ENCODE measurements around the gene LRP1B. TPM values are rescaled to one million over a fixed set of nuclear protein-coding genes. Genes with fewer than 3 reads are reported as not detected.

LRP1B gene
- total and polyA plus RNA-seq, 2 donors (not counting 1 experiment from before 2014, with no cell fraction given), result not detected

GRCh38 chr2:141118836-141119235 is 1012.0 kb downstream of the LRP1B start:
- no peak overlapping the region for H3K9ac ChIP-seq (ENCODE audit: low read length)
- no peak overlapping the region for H3K4me2 ChIP-seq (replicated peaks; ENCODE audit: low read depth, low read length, poor library complexity, severe bottlenecking)
- WGBS (ENCODE audit: insufficient coverage), result no CpG with 5 or more reads among the region's 4 CpGs
- no peaks in the 10 kb centered on the region for H3K4me1 Mint-ChIP-seq
- POLR2A ChIA-PET, result no interaction called here
- TF ChIP-seq, protein P1, sequence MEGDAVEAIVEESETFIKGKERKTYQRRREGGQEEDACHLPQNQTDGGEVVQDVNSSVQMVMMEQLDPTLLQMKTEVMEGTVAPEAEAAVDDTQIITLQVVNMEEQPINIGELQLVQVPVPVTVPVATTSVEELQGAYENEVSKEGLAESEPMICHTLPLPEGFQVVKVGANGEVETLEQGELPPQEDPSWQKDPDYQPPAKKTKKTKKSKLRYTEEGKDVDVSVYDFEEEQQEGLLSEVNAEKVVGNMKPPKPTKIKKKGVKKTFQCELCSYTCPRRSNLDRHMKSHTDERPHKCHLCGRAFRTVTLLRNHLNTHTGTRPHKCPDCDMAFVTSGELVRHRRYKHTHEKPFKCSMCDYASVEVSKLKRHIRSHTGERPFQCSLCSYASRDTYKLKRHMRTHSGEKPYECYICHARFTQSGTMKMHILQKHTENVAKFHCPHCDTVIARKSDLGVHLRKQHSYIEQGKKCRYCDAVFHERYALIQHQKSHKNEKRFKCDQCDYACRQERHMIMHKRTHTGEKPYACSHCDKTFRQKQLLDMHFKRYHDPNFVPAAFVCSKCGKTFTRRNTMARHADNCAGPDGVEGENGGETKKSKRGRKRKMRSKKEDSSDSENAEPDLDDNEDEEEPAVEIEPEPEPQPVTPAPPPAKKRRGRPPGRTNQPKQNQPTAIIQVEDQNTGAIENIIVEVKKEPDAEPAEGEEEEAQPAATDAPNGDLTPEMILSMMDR (IDR thresholded peaks at IDR 0.05), result no peak
- TF ChIP-seq EZH2 (IDR thresholded peaks at IDR 0.05; ENCODE audit: borderline replicate concordance, insufficient read depth, low read depth, low read length, poor library complexity, severe bottlenecking), result no peak
- H3K9me3 ChIP-seq (ENCODE audit: control extremely low read depth in 1 of 3, control insufficient read depth in 2 of 3, insufficient read depth in 1 of 3, low read length in 2 of 3), result no peaks in the 10 kb centered on the region
- intact Hi-C loops (cut with micrococcal nuclease), result no loop called here
- H3K4me3 ChIP-seq (ENCODE audit: control extremely low read depth in 1 of 5, extremely low read depth in 1 of 5, insufficient read depth in 1 of 5, low read depth in 2 of 5, low read length in 4 of 5), result no peak overlapping the region
- CTCF ChIA-PET, result no interaction called here
- H3K36me3 ChIP-seq (replicated peaks in 1 of 2; ENCODE audit: control extremely low read depth in 1 of 2, control insufficient read depth in 1 of 2, extremely low read depth in 1 of 2, insufficient read depth in 2 of 2, low read length in 1 of 2), result no peaks in the 10 kb centered on the region
- H3K27me3 Mint-ChIP-seq, result no peaks in the 10 kb centered on the region
- H3K79me2 ChIP-seq (ENCODE audit: control insufficient read depth, insufficient read depth, low read length), result no peaks in the 10 kb centered on the region
- H3K4me1 ChIP-seq (ENCODE audit: control insufficient read depth in 2 of 2, insufficient read depth in 2 of 2, low read length in 2 of 2), result no peaks in the 10 kb centered on the region
- H3K9me3 Mint-ChIP-seq (ENCODE audit: insufficient read depth), result no peaks in the 10 kb centered on the region
- H3K27ac Mint-ChIP-seq, result no peak overlapping the region
- no peak overlapping the region for H2AFZ ChIP-seq (ENCODE audit: insufficient read depth, low read depth, low read length, poor library complexity, severe bottlenecking)
- H3K27ac ChIP-seq (ENCODE audit: low read length in 2 of 2), result no peak overlapping the region
- no peak for DNase-seq
- no peaks in the 10 kb centered on the region for H4K20me1 ChIP-seq (ENCODE audit: control insufficient read depth, insufficient read depth, low read length, poor library complexity, severe bottlenecking)
- no peaks in the 10 kb centered on the region for H3K27me3 ChIP-seq (replicated peaks in 1 of 4; ENCODE audit: control extremely low read depth in 1 of 4, control insufficient read depth in 3 of 4, insufficient read depth in 4 of 4, low read length in 3 of 4)
- no peak for ATAC-seq (ENCODE audit: low read depth)
- no peak overlapping the region for H3K4me3 Mint-ChIP-seq

GRCh38 chr2:141113301-141113700 is 1017.5 kb downstream of the LRP1B start:
- Histone ChIP-seq H3K9me3 (ENCODE audit: control extremely low read depth in 1 of 3, control insufficient read depth in 2 of 3, insufficient read depth in 1 of 3, low read length in 2 of 3) (peaks cover 0 to 3% (median 0%) of the 10 kb centered on the region in 3 donors), H3K4me1 (ENCODE audit: control insufficient read depth in 2 of 2, insufficient read depth in 2 of 2, low read length in 2 of 2) (no peaks in the 10 kb centered on the region), H3K79me2 (ENCODE audit: control insufficient read depth, insufficient read depth, low read length) (no peaks in the 10 kb centered on the region), H3K4me2 (replicated peaks; ENCODE audit: low read depth, low read length, poor library complexity, severe bottlenecking) (no peak overlapping the region), H3K27me3 (replicated peaks in 1 of 4; ENCODE audit: control extremely low read depth in 1 of 4, control insufficient read depth in 3 of 4, insufficient read depth in 4 of 4, low read length in 3 of 4) (no peaks in the 10 kb centered on the region), H3K27ac (ENCODE audit: low read length in 2 of 2) (no peak overlapping the region), H3K9ac (ENCODE audit: low read length) (no peak overlapping the region), H2AFZ (ENCODE audit: insufficient read depth, low read depth, low read length, poor library complexity, severe bottlenecking) (no peak overlapping the region), H3K36me3 (replicated peaks in 1 of 2; ENCODE audit: control extremely low read depth in 1 of 2, control insufficient read depth in 1 of 2, extremely low read depth in 1 of 2, insufficient read depth in 2 of 2, low read length in 1 of 2) (no peaks in the 10 kb centered on the region), H3K4me3 (ENCODE audit: control extremely low read depth in 1 of 5, extremely low read depth in 1 of 5, insufficient read depth in 1 of 5, low read depth in 2 of 5, low read length in 4 of 5) (no peak overlapping the region), H4K20me1 (ENCODE audit: control insufficient read depth, insufficient read depth, low read length, poor library complexity, severe bottlenecking) (no peaks in the 10 kb centered on the region)
- Mint-ChIP-seq H3K27ac (no peak overlapping the region), H3K4me3 (no peak overlapping the region), H3K4me1 (no peaks in the 10 kb centered on the region), H3K27me3 (no peaks in the 10 kb centered on the region), H3K9me3 (ENCODE audit: insufficient read depth) (no peaks in the 10 kb centered on the region)
- ATAC-seq (ENCODE audit: low read depth) (no peak), DNase-seq (no peak)
- POLR2A ChIA-PET, result no interaction called here
- intact Hi-C loops (cut with micrococcal nuclease), result no loop called here
- CTCF ChIA-PET, result no interaction called here
- no peak for TF ChIP-seq EZH2 (IDR thresholded peaks at IDR 0.05; ENCODE audit: borderline replicate concordance, insufficient read depth, low read depth, low read length, poor library complexity, severe bottlenecking)
- TF ChIP-seq, protein P1 (IDR thresholded peaks at IDR 0.05), result no peak
